GM21825 (cell line): ENCODE measurements around the gene NES.

Experiments used
- ATAC-seq: cut with Tn5 transposase; IDR thresholded peaks from one replicate; pipeline ENCODE4 v1.9.1; 2021; ENCODE audit warnings: mild to moderate bottlenecking, moderate library complexity; ENCODE audit not compliant: unreplicated experiment

Gene NES

GRCh38 chr1:156664767-156665411 is 12.3 kb downstream of the NES start:
- no peak for ATAC-seq

GRCh38 chr1:156664046-156664766 is 13.0 kb downstream of the NES start:
- no peak for ATAC-seq

GRCh38 chr1:156663178-156663577 is 14.0 kb downstream of the NES start:
- ATAC-seq = no peak

- ATAC-seq = no peak
Measured at GRCh38 chr1:156662800-156663055, 14.5 kb downstream of the NES start.

- no peak for ATAC-seq
Measured at GRCh38 chr1:156662005-156662799, 15.0 kb downstream of the NES start.

- no peak for ATAC-seq
Measured at GRCh38 chr1:156660752-156661112, 16.5 kb downstream of the NES start.

- peak; percentile 71 for ATAC-seq
Measured at GRCh38 chr1:156659988-156660751, 17.0 kb downstream of the NES start.

- no peak for ATAC-seq
Measured at GRCh38 chr1:156659661-156659987, 17.6 kb downstream of the NES start.

GRCh38 chr1:156658945-156659574 is 18.1 kb downstream of the NES start:
- no peak for ATAC-seq

GRCh38 chr1:156658496-156658895 is 18.7 kb downstream of the NES start:
- no peak for ATAC-seq

- no peak for ATAC-seq
Measured at GRCh38 chr1:156657741-156658319, 19.4 kb downstream of the NES start.

GRCh38 chr1:156656806-156657740 is 20.1 kb downstream of the NES start:
- ATAC-seq = no peak

- ATAC-seq = no peak
Measured at GRCh38 chr1:156655904-156656516, 21.2 kb downstream of the NES start.

- no peak for ATAC-seq
Measured at GRCh38 chr1:156655151-156655903, 21.9 kb downstream of the NES start.

- no peak for ATAC-seq
Measured at GRCh38 chr1:156654700-156655099, 22.5 kb downstream of the NES start.

GRCh38 chr1:156652992-156653355 is 24.2 kb downstream of the NES start:
- no peak for ATAC-seq

GRCh38 chr1:156652131-156652991 is 24.8 kb downstream of the NES start:
- no peak for ATAC-seq

GRCh38 chr1:156648951-156649350 is 28.3 kb downstream of the NES start:
- no peak for ATAC-seq
